SK-N-SH treated with all-trans-retinoic acid at 6 μM for 48 hours (cell line): Measurements from ENCODE around the gene MYO5C.
"Not testable (repeated sequence)": the region's sequence is repeated elsewhere in the genome, so short reads cannot be mapped to it uniquely, and the experiment has no call there.

Experiments used
- ATAC-seq: fragments of 200-7000 bp; cut with Tn5 transposase; 3 replicates; pipeline ENCODE4 v1.9.1; 2020; ENCODE audit warnings: mild to moderate bottlenecking, moderate library complexity
- CSDC2 ChIP-seq: fragments of 250-450 bp; sonication (Bioruptor Pico); IDR thresholded peaks from 2 replicates; pipeline ENCODE4 v1.5.0; 2020; ENCODE audit warnings: mild to moderate bottlenecking, moderate library complexity
- CSRNP3 ChIP-seq: fragments of 250-450 bp; sonication (Bioruptor Pico); IDR thresholded peaks from 2 replicates; pipeline ENCODE4 v1.5.1; 2021; ENCODE audit warnings: mild to moderate bottlenecking, moderate library complexity
- ESRRG ChIP-seq: fragments of 250-450 bp; sonication (Bioruptor Pico); IDR thresholded peaks from 2 replicates; pipeline ENCODE4 v1.6.1; 2021; ENCODE audit warnings: mild to moderate bottlenecking
- OSR1 ChIP-seq: fragments of 250-450 bp; sonication (Bioruptor Pico); IDR thresholded peaks from 2 replicates; pipeline ENCODE4 v1.8.0; 2022; ENCODE audit warnings: moderate library complexity, mild to moderate bottlenecking, inconsistent platforms
- PATZ1 ChIP-seq: fragments of 250-450 bp; sonication (Bioruptor Pico); IDR thresholded peaks from 2 replicates; pipeline ENCODE4 v1.8.0; 2020; ENCODE audit warnings: mild to moderate bottlenecking, moderate library complexity, borderline replicate concordance
- PPARA ChIP-seq: fragments of 250-450 bp; sonication (Bioruptor Pico); IDR thresholded peaks from 2 replicates; pipeline ENCODE4 v1.5.0; 2020; ENCODE audit warnings: mild to moderate bottlenecking, borderline replicate concordance
- RARB ChIP-seq: fragments of 250-450 bp; sonication (Bioruptor Pico); IDR thresholded peaks from 2 replicates; pipeline ENCODE4 v1.8.0; 2021; ENCODE audit warnings: mild to moderate bottlenecking, moderate library complexity
- SNAI2 ChIP-seq: fragments of 250-450 bp; sonication (Bioruptor Pico); IDR thresholded peaks from 2 replicates; pipeline ENCODE4 v1.5.0; 2020; ENCODE audit warnings: mild to moderate bottlenecking, moderate library complexity
- ZC3H10 ChIP-seq: fragments of 250-450 bp; sonication (Bioruptor Pico); IDR thresholded peaks from 2 replicates; pipeline ENCODE4 v1.5.1; 2021; ENCODE audit warnings: mild to moderate bottlenecking, moderate library complexity
- ZNF565 ChIP-seq: fragments of 450-650 bp; formaldehyde crosslinking; conservative IDR thresholded peaks from 2 replicates; pipeline ENCODE4 v1.5.0; 2020; ENCODE audit warnings: low read depth, mild to moderate bottlenecking, moderate library complexity
- ZNF8 ChIP-seq: fragments of 450-650 bp; formaldehyde crosslinking; IDR thresholded peaks from 2 replicates; pipeline ENCODE4 v1.5.0; 2020; ENCODE audit warnings: mild to moderate bottlenecking, moderate library complexity
- TF ChIP-seq, protein P1 (sequence below): fragments of 250-450 bp; sonication (Bioruptor Pico); IDR thresholded peaks from 2 replicates; pipeline ENCODE4 v1.8.0; 2021; ENCODE audit warnings: low read depth, mild to moderate bottlenecking, moderate library complexity, borderline replicate concordance

Gene MYO5C

DNA sequence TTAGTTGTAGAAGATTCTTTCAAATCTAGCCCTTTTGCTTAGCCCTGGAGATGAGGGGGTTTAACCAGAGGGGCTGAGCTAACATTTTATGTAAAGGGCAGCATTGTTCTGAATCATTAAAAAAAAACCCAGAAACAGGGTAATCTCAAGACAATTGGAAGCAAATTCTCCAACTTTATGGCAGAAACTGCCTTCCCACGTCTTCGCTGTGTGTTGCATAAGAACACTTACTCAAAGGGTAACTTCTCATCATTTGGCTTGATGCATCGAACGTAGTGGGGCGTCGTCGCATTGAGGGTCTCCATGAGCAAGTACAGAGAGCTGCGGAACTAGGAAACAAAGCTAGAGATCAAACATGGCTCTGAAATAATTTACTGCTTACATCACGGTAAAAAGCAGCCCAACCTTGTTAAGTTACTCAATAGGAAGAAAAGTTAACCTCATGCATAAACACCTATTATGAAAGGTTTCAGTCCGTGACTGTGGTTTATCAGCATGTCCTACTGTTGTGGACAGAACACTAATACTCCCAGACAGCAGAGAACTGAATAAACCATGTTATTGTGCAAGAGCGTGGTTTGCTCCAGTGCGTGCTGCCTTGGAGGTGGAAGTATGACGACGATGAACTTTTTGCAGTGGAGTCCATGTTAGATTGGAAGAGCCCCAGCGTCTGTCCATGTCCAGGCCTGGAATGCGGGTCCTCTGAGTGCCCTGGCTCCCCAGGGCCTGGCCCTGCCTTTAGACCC, 48.7 kb downstream of the MYO5C start:
- ATAC-seq: no peak
- TF ChIP-seq CSDC2 (CRISPR knock-in tag) (no peak), ESRRG (CRISPR knock-in tag) (no peak), CSRNP3 (CRISPR knock-in tag) (no peak)
- TF ChIP-seq, all 23 proteins: peak for 0

- no peak for ATAC-seq
- no peak for TF ChIP-seq PATZ1
Measured at GRCh38 chr15:52243697-52244555, 51.7 kb downstream of the MYO5C start.

DNA sequence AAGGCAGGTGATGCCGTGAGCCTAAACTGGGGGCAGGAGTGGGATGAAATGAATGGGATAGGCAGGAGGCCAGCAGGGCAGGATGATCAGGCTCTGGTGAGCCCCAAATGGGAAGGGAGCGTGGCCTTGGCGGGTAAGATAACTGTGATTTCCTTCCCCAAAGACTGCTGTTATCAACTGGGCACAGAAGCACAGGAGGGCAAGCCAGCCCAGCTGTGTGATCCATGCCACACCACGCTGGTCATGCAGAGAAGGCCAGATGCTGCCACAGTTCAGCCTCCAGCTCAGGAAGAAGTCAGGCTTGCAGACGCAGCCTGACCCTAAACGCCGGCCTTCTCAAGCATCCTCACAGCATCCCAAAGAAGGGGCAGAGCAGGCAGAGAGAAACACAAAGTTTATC, 52.3 kb downstream of the MYO5C start:
- TF ChIP-seq PPARA (CRISPR knock-in tag): no peak
- TF ChIP-seq, protein P1, sequence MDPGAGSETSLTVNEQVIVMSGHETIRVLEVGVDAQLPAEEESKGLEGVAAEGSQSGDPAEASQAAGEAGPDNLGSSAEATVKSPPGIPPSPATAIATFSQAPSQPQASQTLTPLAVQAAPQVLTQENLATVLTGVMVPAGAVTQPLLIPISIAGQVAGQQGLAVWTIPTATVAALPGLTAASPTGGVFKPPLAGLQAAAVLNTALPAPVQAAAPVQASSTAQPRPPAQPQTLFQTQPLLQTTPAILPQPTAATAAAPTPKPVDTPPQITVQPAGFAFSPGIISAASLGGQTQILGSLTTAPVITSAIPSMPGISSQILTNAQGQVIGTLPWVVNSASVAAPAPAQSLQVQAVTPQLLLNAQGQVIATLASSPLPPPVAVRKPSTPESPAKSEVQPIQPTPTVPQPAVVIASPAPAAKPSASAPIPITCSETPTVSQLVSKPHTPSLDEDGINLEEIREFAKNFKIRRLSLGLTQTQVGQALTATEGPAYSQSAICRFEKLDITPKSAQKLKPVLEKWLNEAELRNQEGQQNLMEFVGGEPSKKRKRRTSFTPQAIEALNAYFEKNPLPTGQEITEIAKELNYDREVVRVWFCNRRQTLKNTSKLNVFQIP (CRISPR knock-in tag): no peak
- no peak for TF ChIP-seq ZNF8 (CRISPR knock-in tag)
- no peak for TF ChIP-seq RARB
- no peak for ATAC-seq

DNA sequence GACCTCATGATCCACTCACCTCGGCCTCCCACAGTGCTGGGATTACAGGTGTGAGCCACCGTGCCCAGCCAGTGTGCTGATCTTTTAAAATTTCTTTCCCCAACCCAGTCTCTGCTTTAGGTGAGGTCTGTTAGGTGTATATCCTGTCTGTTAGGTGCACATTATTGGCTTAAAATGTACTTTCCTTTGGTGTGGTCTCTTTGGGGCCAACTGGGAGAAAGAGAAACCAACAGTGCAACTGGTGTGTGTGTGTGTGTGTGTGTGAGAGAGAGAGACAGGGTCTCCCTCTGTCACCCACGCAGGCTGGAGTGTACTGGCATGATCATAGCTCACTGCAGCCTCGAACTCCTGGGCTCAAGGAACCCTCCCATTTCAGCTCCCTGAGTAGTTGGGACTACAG, 54.1 kb downstream of the MYO5C start:
- ATAC-seq: no peak
- TF ChIP-seq OSR1 (CRISPR knock-in tag): no peak

DNA sequence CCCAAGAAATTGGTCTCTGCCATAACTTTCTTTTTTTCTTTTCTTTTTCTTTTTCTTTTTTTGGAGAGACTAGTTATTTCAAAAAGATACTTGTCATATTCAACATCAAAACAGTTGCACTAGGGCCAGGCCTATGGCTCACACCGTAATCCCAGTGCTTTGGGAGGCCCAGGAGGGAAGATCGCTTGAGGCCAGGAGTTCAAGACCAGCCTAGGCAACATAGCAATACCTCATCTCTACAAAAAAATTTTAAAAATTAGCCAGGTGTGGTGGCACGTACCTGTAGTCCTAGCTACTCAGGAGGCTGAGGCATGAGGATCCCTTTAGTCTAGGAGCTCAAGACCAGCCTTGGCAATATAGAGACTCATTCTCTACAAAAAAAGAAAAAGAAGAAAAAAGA, 55.4 kb downstream of the MYO5C start:
- no peak for TF ChIP-seq CSRNP3 (CRISPR knock-in tag)
- no peak for TF ChIP-seq ZNF565 (CRISPR knock-in tag)
- TF ChIP-seq SNAI2 (CRISPR knock-in tag): no peak
- TF ChIP-seq ZC3H10: no peak
- no peak for ATAC-seq

DNA sequence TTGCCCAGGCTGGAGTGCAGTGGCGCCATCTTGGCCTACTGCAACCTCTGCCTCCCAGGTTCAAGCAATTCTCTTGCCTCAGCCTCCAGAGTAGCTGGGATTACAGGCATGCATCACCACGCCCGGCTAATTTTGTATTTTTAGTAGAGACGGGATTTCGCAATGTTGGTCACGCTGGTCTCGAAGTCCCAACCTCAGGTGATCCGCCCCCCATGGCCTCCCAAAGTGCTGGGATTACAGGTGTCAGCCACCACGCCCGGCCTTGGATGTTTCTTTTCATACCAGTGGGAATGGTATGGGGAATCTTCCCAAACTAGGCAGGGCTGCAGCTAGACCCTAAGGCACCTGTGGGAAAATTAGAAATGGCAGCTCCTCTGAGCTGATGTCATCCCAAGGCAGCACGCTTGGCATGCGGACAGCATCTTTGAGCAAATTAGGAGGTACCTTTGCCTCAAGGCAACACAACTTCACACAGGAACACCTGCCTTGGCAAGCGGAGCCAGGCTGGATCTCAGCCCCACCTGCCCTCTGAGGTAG, 56.5 kb downstream of the MYO5C start:
- not testable (repeated sequence) for ATAC-seq

DNA sequence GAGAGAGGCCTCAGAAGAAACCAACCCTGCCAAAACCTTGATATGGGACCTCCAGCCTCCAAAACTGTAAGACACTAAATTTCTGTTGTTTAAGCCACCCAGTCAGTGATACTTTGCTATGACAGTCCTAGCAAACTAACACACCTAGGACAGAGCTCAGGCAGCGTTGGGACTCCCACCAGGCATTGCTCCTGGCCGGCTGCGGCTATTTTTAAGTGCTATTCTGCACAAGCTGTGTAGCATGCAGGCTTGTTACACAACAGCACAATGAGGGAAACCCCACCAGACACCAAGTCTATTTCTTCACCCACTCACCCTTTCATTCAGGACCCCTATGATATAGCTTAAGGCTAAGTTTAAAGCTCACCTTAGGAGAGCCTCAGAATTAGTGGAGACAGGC, 57.5 kb downstream of the MYO5C start:
- TF ChIP-seq CSRNP3 (CRISPR knock-in tag): no peak
- TF ChIP-seq OSR1 (CRISPR knock-in tag): no peak
- TF ChIP-seq, all 23 proteins: peak for 0
- ATAC-seq: no peak
